Karpas-422 (cell line): ENCODE results near the gene ZCCHC12. TPM values are rescaled to one million over a fixed set of nuclear protein-coding genes. Genes with fewer than 3 reads are reported as not detected.
"Not testable (repeated sequence)": the region's sequence is repeated elsewhere in the genome, so short reads cannot be mapped to it uniquely, and the experiment has no call there.

Experiments used
- DNase-seq: peaks from one replicate; pipeline ENCODE4 v3.0.0-alpha.2; 2015
- H2AFZ ChIP-seq: fragments of 200-600 bp; sonication (generic); 2 replicates; pipeline ENCODE4 v1.6.1; 2014; ENCODE audit warnings: antibody characterized with exemption, low read length, mixed read lengths
- H3K27ac ChIP-seq: fragments of 200-600 bp; sonication (generic); 2 replicates; pipeline ENCODE4 v1.5.1; 2014; ENCODE audit warnings: mild to moderate bottlenecking, low read length, moderate library complexity
- H3K27me3 ChIP-seq: fragments of 200-600 bp; sonication (generic); 2 replicates; pipeline ENCODE4 v1.6.1; 2014; ENCODE audit warnings: low read length, mixed read lengths
- H3K36me3 ChIP-seq: fragments of 200-600 bp; sonication (generic); 2 replicates; pipeline ENCODE4 v1.6.1; 2014; ENCODE audit warnings: low read length, mixed read lengths; ENCODE audit not compliant: insufficient read depth
- H3K4me1 ChIP-seq: fragments of 200-600 bp; sonication (generic); 2 replicates; pipeline ENCODE4 v1.6.1; 2014; ENCODE audit warnings: mild to moderate bottlenecking, low read length, mixed read lengths
- H3K4me2 ChIP-seq: fragments of 200-600 bp; sonication (generic); 2 replicates; pipeline ENCODE4 v1.6.1; 2014; ENCODE audit warnings: low read length, low read depth, mild to moderate bottlenecking; ENCODE audit not compliant: poor library complexity, severe bottlenecking
- H3K4me3 ChIP-seq: fragments of 200-600 bp; sonication (generic); 2 replicates; pipeline ENCODE4 v1.5.1; 2014; ENCODE audit warnings: mild to moderate bottlenecking, antibody characterized with exemption, low read length, mixed read lengths
- H3K79me2 ChIP-seq: fragments of 200-600 bp; sonication (generic); 2 replicates; pipeline ENCODE4 v1.6.1; 2014; ENCODE audit warnings: mild to moderate bottlenecking, low read length, mixed read lengths
- H3K9ac ChIP-seq: fragments of 200-600 bp; sonication (generic); 2 replicates; pipeline ENCODE4 v1.6.0; 2014; ENCODE audit warnings: low read length
- H3K9me2 ChIP-seq: fragments of 200-600 bp; sonication (generic), shearing (Covaris generic); replicated peaks from 2 replicates; pipeline ENCODE4 v1.6.0; 2014; ENCODE audit warnings: mild to moderate bottlenecking, low read length, moderate library complexity; ENCODE audit not compliant: insufficient read depth
- H3K9me3 ChIP-seq: fragments of 300-700, 200-600 bp; sonication (generic); 2 replicates; pipeline ENCODE4 v1.6.1; 2014; ENCODE audit warnings: low read length, mixed read lengths
- H4K20me1 ChIP-seq: fragments of 200-600 bp; sonication (generic); 2 replicates; pipeline ENCODE4 v1.6.1; 2014; ENCODE audit warnings: mild to moderate bottlenecking, antibody characterized with exemption, low read length, low read depth; ENCODE audit not compliant: insufficient read depth
- total RNA-seq: library from RNA; depleted of rRNA; stranded (reverse); fragments of >200 nt; shearing (Covaris generic); gene quantifications from 2 replicates; pipeline ENCODE4 v1.2.3, GENCODE V29; 2014; ENCODE audit warnings: low replicate concordance; rRNA removed

Gene ZCCHC12
- total RNA-seq = not detected in 2 replicates

GRCh38 chrX:118823263-118824172 is at the start of gene ZCCHC12:
ZCCHC12 (plus strand) TSS chrX:118823824; CDS start chrX:118825245, 1,421 bp downstream.
- H3K79me2 ChIP-seq = no peaks in the 10 kb centered on the region
- H3K9me3 ChIP-seq = no peaks in the 10 kb centered on the region
- H3K27me3 ChIP-seq = no peaks in the 10 kb centered on the region
- H4K20me1 ChIP-seq = no peaks in the 10 kb centered on the region
- H3K36me3 ChIP-seq = no peaks in the 10 kb centered on the region
- H3K9ac ChIP-seq = no peak within 1 kb of the TSS
- no peaks in the 10 kb centered on the region for H3K4me1 ChIP-seq
- no peak within 1 kb of the TSS for H3K4me2 ChIP-seq
- no peak within 1 kb of the TSS for H2AFZ ChIP-seq
- H3K4me3 ChIP-seq = no peak within 1 kb of the TSS
- DNase-seq = no peak
- H3K9me2 ChIP-seq = no peaks in the 10 kb centered on the region
- H3K27ac ChIP-seq = no peak within 1 kb of the TSS

- no peak for DNase-seq
- H3K79me2 ChIP-seq = no peaks in the 10 kb centered on the region
- H3K4me2 ChIP-seq = no peak overlapping the region
- H3K4me3 ChIP-seq = no peak overlapping the region
- no peak overlapping the region for H3K9ac ChIP-seq
- no peak overlapping the region for H2AFZ ChIP-seq
- no peaks in the 10 kb centered on the region for H3K9me2 ChIP-seq
- no peaks in the 10 kb centered on the region for H4K20me1 ChIP-seq
- no peaks in the 10 kb centered on the region for H3K4me1 ChIP-seq
- H3K36me3 ChIP-seq = no peaks in the 10 kb centered on the region
- no peaks in the 10 kb centered on the region for H3K27me3 ChIP-seq
- no peak overlapping the region for H3K27ac ChIP-seq
- H3K9me3 ChIP-seq = no peaks in the 10 kb centered on the region
Measured at GRCh38 chrX:118779581-118779980, 44.0 kb upstream of the ZCCHC12 start.

DNA sequence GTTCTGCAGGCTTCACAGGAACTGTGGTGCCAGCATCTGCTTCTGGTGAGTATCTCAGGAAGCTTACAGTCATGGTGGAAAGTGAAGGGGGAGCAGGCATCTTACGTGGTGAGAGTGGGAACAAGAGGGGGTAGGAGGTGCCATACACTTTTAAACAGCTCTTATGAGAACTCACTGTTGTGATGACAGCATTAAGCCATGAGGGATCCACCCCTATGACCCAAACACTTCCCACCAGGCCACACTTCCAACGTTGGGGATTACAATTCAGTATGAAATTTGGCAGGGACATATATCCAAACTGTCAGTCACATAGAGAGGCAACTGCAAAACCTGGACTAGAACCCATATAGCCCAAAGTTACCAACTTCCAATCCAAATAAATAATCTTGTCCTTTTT is 43.1 kb upstream of the ZCCHC12 start:
- Histone ChIP-seq H3K9me2 (no peaks in the 10 kb centered on the region), H3K36me3 (no peaks in the 10 kb centered on the region), H3K4me1 (no peaks in the 10 kb centered on the region), H2AFZ (no peak overlapping the region), H3K4me3 (no peak overlapping the region), H4K20me1 (no peaks in the 10 kb centered on the region), H3K4me2 (no peak overlapping the region), H3K27me3 (no peaks in the 10 kb centered on the region), H3K9ac (no peak overlapping the region), H3K9me3 (no peaks in the 10 kb centered on the region), H3K27ac (no peak overlapping the region), H3K79me2 (no peaks in the 10 kb centered on the region)
- no peak for DNase-seq

DNA sequence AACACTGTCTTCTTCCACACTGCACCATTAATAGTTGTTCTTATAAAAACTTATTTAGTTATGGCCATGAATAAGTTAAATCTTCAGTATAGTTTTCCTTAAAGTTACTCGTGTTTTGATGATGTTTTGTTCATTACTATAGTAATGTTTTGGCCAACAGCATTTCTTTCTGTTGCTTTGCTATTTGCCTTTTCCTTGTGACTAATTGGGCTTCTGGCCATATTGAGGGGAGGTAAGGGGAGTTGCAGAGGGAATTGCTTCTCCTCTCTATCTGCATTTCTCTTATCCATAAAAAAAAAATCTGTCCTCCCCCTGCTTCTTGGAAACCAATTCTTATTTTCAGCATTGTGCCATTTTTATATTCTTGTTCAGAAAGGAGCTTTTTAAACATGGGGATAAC is 42.7 kb upstream of the ZCCHC12 start:
- no peaks in the 10 kb centered on the region for H3K9me2 ChIP-seq
- H3K36me3 ChIP-seq = no peaks in the 10 kb centered on the region
- H2AFZ ChIP-seq = no peak overlapping the region
- no peaks in the 10 kb centered on the region for H4K20me1 ChIP-seq
- H3K27ac ChIP-seq = no peak overlapping the region
- H3K4me1 ChIP-seq = no peaks in the 10 kb centered on the region
- no peak overlapping the region for H3K4me2 ChIP-seq
- H3K79me2 ChIP-seq = no peaks in the 10 kb centered on the region
- no peaks in the 10 kb centered on the region for H3K9me3 ChIP-seq
- DNase-seq = no peak
- H3K4me3 ChIP-seq = no peak overlapping the region
- H3K27me3 ChIP-seq = no peaks in the 10 kb centered on the region
- no peak overlapping the region for H3K9ac ChIP-seq

DNA sequence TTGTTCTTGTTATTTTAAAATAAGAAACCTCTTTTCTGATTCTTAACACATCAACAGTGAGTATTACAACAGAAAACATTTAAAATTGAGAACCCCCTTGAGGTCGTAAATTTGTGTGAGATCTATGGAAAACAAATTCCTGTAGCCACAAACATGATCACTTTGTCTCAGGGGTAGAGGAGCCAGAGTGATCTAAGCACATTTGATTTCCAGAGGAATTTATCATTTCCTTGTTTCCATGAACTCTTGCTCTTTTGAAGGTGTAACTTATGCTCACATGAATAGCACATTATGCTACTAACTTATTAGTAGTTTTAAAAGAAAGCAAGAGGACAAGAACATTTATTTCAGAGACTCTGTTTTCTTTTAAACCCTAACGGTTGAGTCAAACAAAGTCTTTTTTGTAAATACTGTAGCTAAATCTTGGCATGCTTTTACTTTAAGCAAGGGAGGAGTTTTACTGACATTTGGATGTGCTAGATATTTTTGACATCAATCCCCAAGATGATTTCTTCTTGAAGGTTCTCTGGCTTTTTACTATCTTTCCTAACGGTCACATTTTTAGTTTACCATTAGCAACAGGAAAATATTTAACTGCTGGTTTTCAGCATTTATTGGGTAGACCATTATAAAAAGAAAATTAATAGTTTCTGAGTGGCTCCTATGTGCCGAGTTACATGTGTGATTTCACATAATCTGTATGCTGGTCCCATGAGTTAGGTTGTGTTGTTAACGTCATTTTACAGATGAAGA is 27.9 kb upstream of the ZCCHC12 start:
- no peak overlapping the region for H3K27ac ChIP-seq
- no peaks in the 10 kb centered on the region for H3K4me1 ChIP-seq
- H3K36me3 ChIP-seq = no peaks in the 10 kb centered on the region
- no peaks in the 10 kb centered on the region for H3K27me3 ChIP-seq
- H3K4me3 ChIP-seq = no peak overlapping the region
- no peak overlapping the region for H3K9ac ChIP-seq
- no peaks in the 10 kb centered on the region for H4K20me1 ChIP-seq
- H3K9me2 ChIP-seq = no peaks in the 10 kb centered on the region
- no peak overlapping the region for H3K4me2 ChIP-seq
- no peak overlapping the region for H2AFZ ChIP-seq
- DNase-seq = no peak
- H3K9me3 ChIP-seq = no peaks in the 10 kb centered on the region
- no peaks in the 10 kb centered on the region for H3K79me2 ChIP-seq

DNA sequence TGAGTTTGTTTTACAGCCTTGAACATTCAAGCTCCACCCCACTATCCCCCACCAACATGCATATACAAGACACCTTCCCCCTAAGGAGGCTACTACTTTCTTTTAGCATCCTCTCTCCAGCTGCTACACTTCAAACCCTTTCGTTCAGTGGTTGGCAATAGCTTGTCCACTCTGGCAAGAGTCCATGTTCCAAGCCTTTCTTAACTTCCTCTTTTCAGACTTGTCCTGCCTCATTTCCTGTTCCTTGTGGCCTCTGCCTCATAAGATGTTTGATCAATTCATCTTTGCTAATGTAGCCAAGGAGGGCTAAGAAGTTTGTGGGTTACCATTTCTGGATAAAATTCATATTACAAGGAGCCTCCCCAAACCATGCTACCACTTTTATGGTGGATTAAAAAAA is 20.8 kb upstream of the ZCCHC12 start:
- H3K4me2 ChIP-seq = no peak overlapping the region
- H3K9me3 ChIP-seq = no peaks in the 10 kb centered on the region
- H3K4me1 ChIP-seq = no peaks in the 10 kb centered on the region
- H3K79me2 ChIP-seq = no peaks in the 10 kb centered on the region
- H2AFZ ChIP-seq = no peak overlapping the region
- no peaks in the 10 kb centered on the region for H3K36me3 ChIP-seq
- no peaks in the 10 kb centered on the region for H3K27me3 ChIP-seq
- DNase-seq = no peak
- H3K4me3 ChIP-seq = no peak overlapping the region
- no peaks in the 10 kb centered on the region for H3K9me2 ChIP-seq
- no peaks in the 10 kb centered on the region for H4K20me1 ChIP-seq
- no peak overlapping the region for H3K27ac ChIP-seq
- H3K9ac ChIP-seq = no peak overlapping the region

GRCh38 chrX:118807151-118808017 is 16.2 kb upstream of the ZCCHC12 start:
- DNase-seq = peak; percentile 85
- Histone ChIP-seq H3K9ac (no peak overlapping the region), H3K4me3 (no peak overlapping the region), H2AFZ (no peak overlapping the region), H3K9me2 (no peaks in the 10 kb centered on the region), H3K36me3 (no peaks in the 10 kb centered on the region), H3K9me3 (no peaks in the 10 kb centered on the region), H3K27ac (no peak overlapping the region), H4K20me1 (no peaks in the 10 kb centered on the region), H3K4me2 (no peak overlapping the region), H3K79me2 (no peaks in the 10 kb centered on the region), H3K27me3 (no peaks in the 10 kb centered on the region), H3K4me1 (no peaks in the 10 kb centered on the region)

DNA sequence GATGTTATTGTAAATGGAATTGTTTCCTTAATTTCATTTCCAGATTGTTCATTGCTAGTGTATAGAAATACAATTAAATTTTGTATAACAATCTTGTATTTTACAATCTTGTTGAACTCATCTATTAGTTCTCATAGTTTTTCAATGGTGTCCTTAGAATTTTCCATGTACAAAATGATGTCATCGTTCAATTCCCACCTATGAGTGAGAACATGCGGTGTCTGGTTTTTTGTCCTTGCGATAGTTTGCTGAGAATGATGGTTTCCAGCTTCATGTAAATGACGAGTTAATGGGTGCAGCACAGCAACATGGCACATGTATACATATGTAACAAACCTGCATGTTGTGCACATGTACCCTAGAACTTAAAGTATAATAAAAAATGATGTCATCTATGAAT is 6.4 kb upstream of the ZCCHC12 start:
- not testable (repeated sequence) for H3K27ac ChIP-seq, H3K4me2 ChIP-seq, DNase-seq, H3K4me3 ChIP-seq, H3K4me1 ChIP-seq, H3K36me3 ChIP-seq, H3K9me2 ChIP-seq, H4K20me1 ChIP-seq, H3K9me3 ChIP-seq, H2AFZ ChIP-seq, H3K9ac ChIP-seq, H3K27me3 ChIP-seq, H3K79me2 ChIP-seq
